Common myeloid progenitor, CD34-positive (primary cell): ENCODE data around the gene DAPK1.
A peak's percentile ranks its signal among the peaks of the same experiment; 100 is the strongest.

Experiments used
- CTCF ChIA-PET: fragments of 350-600 bp; sonication (Branson Sonifier 250); formaldehyde crosslinking; loops from one replicate; lab custom pipeline; 2021; ENCODE audit warnings: antibody characterized with exemption; lab: Charles Lee
- POLR2A ChIA-PET: fragments of 350-600 bp; sonication (Branson Sonifier 250); formaldehyde crosslinking; loops from one replicate; lab custom pipeline; 2021; ENCODE audit warnings: antibody characterized with exemption; lab: Charles Lee
- DNase-seq, 3 donors: peaks; one replicate each; pipeline versions ENCODE4 v3.0.0 to v3.0.0-alpha.2; 2013
- H3K27ac ChIP-seq, 2 experiments: 1 replicate in 1 of 2; 2 replicates in 1 of 2; pipeline ENCODE4 v1.7.0; 2013; ENCODE audit warnings: inconsistent platforms in 2 of 2, low read length in 2 of 2, mild to moderate bottlenecking in 2 of 2, low read depth in 1 of 2, moderate library complexity in 1 of 2; ENCODE audit not compliant: severe bottlenecking in 2 of 2, insufficient read depth in 1 of 2, poor library complexity in 1 of 2
- H3K27me3 ChIP-seq, 5 experiments: replicated peaks in 2 of 5; 1 replicate in 3 of 5; 2 replicates in 2 of 5; pipeline versions ENCODE4 v1.6.1 to v1.7.0; 2013; ENCODE audit warnings: low read length in 4 of 5, mild to moderate bottlenecking in 2 of 5, moderate library complexity in 2 of 5, inconsistent platforms in 1 of 5; ENCODE audit not compliant: insufficient read depth in 5 of 5, control insufficient read depth in 4 of 5
- H3K36me3 ChIP-seq, 4 experiments: 1 replicate in 2 of 4; 2 replicates in 2 of 4; pipeline versions ENCODE4 v1.6.1 to v1.7.0; 2013; ENCODE audit warnings: low read length in 3 of 4, control low read depth in 1 of 4, mild to moderate bottlenecking in 1 of 4; ENCODE audit not compliant: control insufficient read depth in 4 of 4, insufficient read depth in 4 of 4
- H3K4me1 ChIP-seq, 4 experiments: 1 replicate in 3 of 4; 2 replicates in 1 of 4; pipeline versions ENCODE4 v1.6.1 to v1.7.1; 2013; ENCODE audit warnings: low read length in 3 of 4, mild to moderate bottlenecking in 3 of 4, control low read depth in 1 of 4, inconsistent platforms in 1 of 4, moderate library complexity in 1 of 4; ENCODE audit not compliant: control insufficient read depth in 4 of 4, insufficient read depth in 4 of 4; ENCODE audit errors: control extremely low read depth in 1 of 4
- H3K4me3 ChIP-seq, 7 experiments: 1 replicate in 4 of 7; 2 replicates in 3 of 7; pipeline versions ENCODE4 v1.5.1 to v1.7.0; 2013; ENCODE audit warnings: mild to moderate bottlenecking in 7 of 7, low read length in 6 of 7, moderate library complexity in 6 of 7, inconsistent platforms in 2 of 7, low read depth in 2 of 7, control low read depth in 1 of 7; ENCODE audit not compliant: insufficient read depth in 4 of 7, control insufficient read depth in 1 of 7; ENCODE audit errors: extremely low read depth in 1 of 7
- H3K9me3 ChIP-seq, 5 experiments: 1 replicate in 4 of 5; 2 replicates in 1 of 5; pipeline versions ENCODE4 v1.6.1 to v1.7.1; 2013; ENCODE audit warnings: low read length in 4 of 5, mild to moderate bottlenecking in 2 of 5, inconsistent platforms in 1 of 5, low read depth in 1 of 5, moderate library complexity in 1 of 5; ENCODE audit not compliant: control insufficient read depth in 4 of 5, insufficient read depth in 2 of 5; ENCODE audit errors: control extremely low read depth in 1 of 5
- WGBS: methylation state at CpG from one replicate; pipeline ENCODE4 v1.1.5; 2013; ENCODE audit not compliant: insufficient coverage; 5-methylcytosine and 5-hydroxymethylcytosine counted together

The DAPK1 gene

GRCh38 chr9:87722393-87723088 lies 224.9 kb downstream of the DAPK1 start:
- WGBS = 100% methylated on average over 2 of the region's 5 CpGs
- ChIA-PET POLR2A (interaction anchor here (0.6 kb wide), 1 partner anchor 10 kb away, joined by 3 read pairs; no protein-coding TSS in a partner anchor), CTCF (interaction anchor here (0.8 to 1.4 kb wide), 2 partner anchors 8 to 390 kb away, joined by 3 to 4 read pairs; no protein-coding TSS in a partner anchor)
- Histone ChIP-seq H3K4me3 (no peak overlapping the region), H3K36me3 (no peaks in the 10 kb centered on the region), H3K27me3 (peaks cover 0 to 31% (median 18%) of the 10 kb centered on the region in 5 experiments), H3K4me1 (peaks cover 0 to 16% (median 12%) of the 10 kb centered on the region in 4 experiments), H3K9me3 (no peaks in the 10 kb centered on the region), H3K27ac (no peak overlapping the region)
- DNase-seq = no peak

- CTCF ChIA-PET = interaction anchor here (1.0 kb wide), 1 partner anchor 93 kb away, joined by 3 read pairs; no protein-coding TSS in a partner anchor
- H3K27ac ChIP-seq = no peak overlapping the region
Measured at GRCh38 chr9:87725356-87725899, 227.8 kb downstream of the DAPK1 start.

GRCh38 chr9:87725900-87726709 lies 228.4 kb downstream of the DAPK1 start, which contains the start of gene CTSL:
Gene CTSL (plus strand): TSS chr9:87726119. CDS start chr9:87727604, 1,485 bp downstream.
- peaks cover 0 to 38% (median 18%) of the 10 kb centered on the region in 5 experiments for H3K27me3 ChIP-seq
- H3K4me1 ChIP-seq = peaks cover 0 to 16% (median 12%) of the 10 kb centered on the region in 4 experiments
- peak within 1 kb of the TSS; percentile 19 to 82 (median 72) for H3K4me3 ChIP-seq
- POLR2A ChIA-PET = no interaction called here
- H3K9me3 ChIP-seq = no peaks in the 10 kb centered on the region
- H3K27ac ChIP-seq = peak within 1 kb of the TSS in 1 of 2 experiments; percentile 53
- no peaks in the 10 kb centered on the region for H3K36me3 ChIP-seq
- 1% methylated on average over 62 of the region's 67 CpGs for WGBS
- CTCF ChIA-PET = interaction anchor here (1.0 to 1.1 kb wide), 2 partner anchors 12 to 92 kb away, joined by 3 to 4 read pairs; no protein-coding TSS in a partner anchor
- peak; percentile 33 to 79 (median 63) for DNase-seq

More at GRCh38 chr9:87725356-87725899, 227.8 kb downstream of the DAPK1 start:
- Histone ChIP-seq H3K4me3 (peak overlapping the region; percentile 19 to 82 (median 72)), H3K4me1 (peaks cover 0 to 16% (median 12%) of the 10 kb centered on the region in 4 experiments), H3K36me3 (no peaks in the 10 kb centered on the region), H3K27me3 (peaks cover 0 to 38% (median 18%) of the 10 kb centered on the region in 5 experiments), H3K9me3 (no peaks in the 10 kb centered on the region)
- DNase-seq = peak in 1 of 3 donors; percentile 16
- POLR2A ChIA-PET = no interaction called here
- WGBS = 8% methylated on average over 21 of the region's 25 CpGs

- Histone ChIP-seq H3K9me3 (no peaks in the 10 kb centered on the region), H3K4me3 (no peak overlapping the region), H3K27me3 (peaks cover 0 to 41% (median 21%) of the 10 kb centered on the region in 5 experiments), H3K27ac (no peak overlapping the region), H3K4me1 (peaks cover 0 to 16% (median 12%) of the 10 kb centered on the region in 4 experiments), H3K36me3 (no peaks in the 10 kb centered on the region)
- POLR2A ChIA-PET = no interaction called here
- CTCF ChIA-PET = no interaction called here
- DNase-seq = no peak
- 100% methylated on average over 1 of the region's 2 CpGs for WGBS
Measured at GRCh38 chr9:87729246-87729645, 231.6 kb downstream of the DAPK1 start.

- Histone ChIP-seq H3K36me3 (no peaks in the 10 kb centered on the region), H3K4me3 (no peak overlapping the region), H3K9me3 (no peaks in the 10 kb centered on the region), H3K4me1 (peaks cover 0 to 4% (median 2%) of the 10 kb centered on the region in 4 experiments), H3K27ac (no peak overlapping the region), H3K27me3 (peaks cover 0 to 24% (median 9%) of the 10 kb centered on the region in 5 experiments)
- POLR2A ChIA-PET = no interaction called here
- no peak for DNase-seq
- no CpG with 5 or more reads among the region's 2 CpGs for WGBS
- CTCF ChIA-PET = no interaction called here
Measured at GRCh38 chr9:87731321-87731720, 233.7 kb downstream of the DAPK1 start.

- no peaks in the 10 kb centered on the region for H3K4me1 ChIP-seq
- no peak overlapping the region for H3K4me3 ChIP-seq
- peaks cover 0 to 18% (median 8%) of the 10 kb centered on the region in 5 experiments for H3K27me3 ChIP-seq
- ChIA-PET POLR2A (no interaction called here), CTCF (no interaction called here)
- DNase-seq = no peak
- no peak overlapping the region for H3K27ac ChIP-seq
- no peaks in the 10 kb centered on the region for H3K36me3 ChIP-seq
- no peaks in the 10 kb centered on the region for H3K9me3 ChIP-seq
- no CpG with 5 or more reads among the region's 1 CpG for WGBS
Measured at GRCh38 chr9:87732344-87732743, 234.7 kb downstream of the DAPK1 start.
